Measurements from ENCODE around the gene TMEM91.

TMEM91 gene

DNA sequence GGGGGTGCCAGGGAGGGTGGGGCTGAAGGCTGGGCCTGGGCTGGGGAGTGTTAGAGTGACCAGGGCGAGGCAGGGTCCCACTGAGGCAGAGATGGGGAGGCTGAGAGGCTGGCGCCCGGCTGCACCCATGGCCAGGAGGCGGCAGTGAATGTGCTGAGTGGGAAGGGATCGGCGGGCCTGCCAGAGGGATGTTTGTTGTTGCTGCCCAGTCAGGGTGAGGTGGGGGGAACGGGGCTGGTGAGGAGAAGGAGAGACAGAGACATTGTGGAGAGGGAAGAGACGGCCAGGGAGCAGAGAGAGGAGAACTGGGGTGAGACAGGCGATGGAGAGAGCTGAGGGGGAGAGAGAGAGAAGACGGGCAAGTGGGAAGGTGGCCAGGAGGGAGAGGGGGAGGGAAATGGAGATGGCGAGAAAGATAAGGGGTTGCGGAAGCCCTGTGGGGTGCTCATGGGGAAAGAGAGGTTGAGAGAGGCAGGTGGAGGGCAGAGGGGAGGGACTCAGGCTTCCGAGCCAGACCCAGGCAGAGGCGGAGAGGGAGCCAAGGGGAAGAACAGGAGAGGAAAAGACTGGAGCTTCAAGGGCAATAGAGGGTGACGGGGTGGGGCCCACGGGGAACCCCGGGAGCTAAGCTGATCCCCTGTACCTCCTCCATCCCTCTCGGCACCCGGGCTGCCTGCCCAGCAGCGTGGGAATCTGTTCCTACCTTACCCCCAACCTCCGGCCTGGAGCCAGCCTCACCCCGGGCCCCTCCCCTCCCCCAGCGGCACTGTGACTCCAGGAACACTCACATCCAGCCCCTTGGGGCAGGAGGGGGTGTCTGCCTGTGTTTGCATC lies 51.5 kb downstream of the TMEM91 start:
- Histone ChIP-seq H3K9me3 (ENCODE audit: insufficient read depth, low read depth, low read length) (no peaks in the 10 kb centered on the region), H3K9ac (ENCODE audit: low read depth, low read length, poor library complexity, severe bottlenecking) (peak overlapping the region; percentile 77), H3K9me2 (replicated peaks; ENCODE audit: low read depth, low read length) (no peaks in the 10 kb centered on the region), H3F3A (ENCODE audit: low read depth) (no peaks in the 10 kb centered on the region), H3K4me1 (ENCODE audit: insufficient read depth, low read length, poor library complexity, severe bottlenecking) (peaks cover 18% of the 10 kb centered on the region), H3K27me3 (ENCODE audit: insufficient read depth, low read length, poor library complexity, severe bottlenecking) (no peaks in the 10 kb centered on the region), H4K20me1 (ENCODE audit: insufficient read depth, low read length, poor library complexity, severe bottlenecking) (no peaks in the 10 kb centered on the region), H3K36me3 (ENCODE audit: insufficient read depth, low read length) (peaks cover 19% of the 10 kb centered on the region; the same call in 1 of the 2 replicates), H3K79me2 (ENCODE audit: insufficient read depth, low read length) (no peaks in the 10 kb centered on the region), H3K4me2 (ENCODE audit: low read depth, low read length, poor library complexity, severe bottlenecking) (peak overlapping the region; percentile 79), H2AFZ (ENCODE audit: low read length) (peak overlapping the region; percentile 86), H3K4me3 (ENCODE audit: low read length, poor library complexity, severe bottlenecking) (peak overlapping the region; percentile 70)
- TF ChIP-seq EZH2phosphoT487 (IDR thresholded peaks at IDR 0.05; ENCODE audit: borderline replicate concordance) (no peak), CTCF (conservative IDR thresholded peaks at IDR 0.05; ENCODE audit: low read length) (no peak)

GRCh38 chr19:41428481-41428859 lies 52.1 kb downstream of the TMEM91 start:
- Histone ChIP-seq H4K20me1 (ENCODE audit: insufficient read depth, low read length, poor library complexity, severe bottlenecking) (no peaks in the 10 kb centered on the region), H3K9me3 (ENCODE audit: insufficient read depth, low read depth, low read length) (no peaks in the 10 kb centered on the region), H3K4me3 (ENCODE audit: low read length, poor library complexity, severe bottlenecking) (peak overlapping the region; percentile 70), H3K9ac (ENCODE audit: low read depth, low read length, poor library complexity, severe bottlenecking) (peak overlapping the region; percentile 77), H3K4me2 (ENCODE audit: low read depth, low read length, poor library complexity, severe bottlenecking) (peak overlapping the region; percentile 79), H3K36me3 (ENCODE audit: insufficient read depth, low read length) (peaks cover 18% of the 10 kb centered on the region; the same call in 1 of the 2 replicates), H3K9me2 (replicated peaks; ENCODE audit: low read depth, low read length) (no peaks in the 10 kb centered on the region), H3K79me2 (ENCODE audit: insufficient read depth, low read length) (no peaks in the 10 kb centered on the region), H3K4me1 (ENCODE audit: insufficient read depth, low read length, poor library complexity, severe bottlenecking) (peaks cover 18% of the 10 kb centered on the region), H3K27me3 (ENCODE audit: insufficient read depth, low read length, poor library complexity, severe bottlenecking) (no peaks in the 10 kb centered on the region), H2AFZ (ENCODE audit: low read length) (no peak overlapping the region), H3F3A (ENCODE audit: low read depth) (no peaks in the 10 kb centered on the region)
- TF ChIP-seq CTCF (conservative IDR thresholded peaks at IDR 0.05; ENCODE audit: low read length) (no peak), EZH2phosphoT487 (IDR thresholded peaks at IDR 0.05; ENCODE audit: borderline replicate concordance) (no peak)

DNA sequence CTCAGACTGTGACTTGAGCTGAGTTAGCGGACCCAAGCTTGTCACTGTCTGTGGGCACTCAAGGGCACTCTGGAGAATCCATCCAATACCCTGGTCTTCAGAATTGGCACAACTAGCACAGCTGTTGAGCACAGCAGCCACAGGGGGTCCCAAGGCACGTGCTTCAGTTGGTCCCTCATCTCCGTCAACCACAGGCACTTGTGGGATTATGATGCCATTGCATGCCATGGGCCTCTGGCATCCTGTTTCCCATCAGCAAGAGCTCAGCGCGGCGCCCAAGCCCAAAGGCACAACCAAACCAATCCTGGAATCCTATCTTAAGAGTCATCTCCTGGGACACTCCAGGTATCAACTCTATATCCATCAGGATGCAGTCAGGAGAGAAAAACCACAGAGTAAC lies 54.6 kb downstream of the TMEM91 start:
- Histone ChIP-seq H3K27me3 (ENCODE audit: insufficient read depth, low read length, poor library complexity, severe bottlenecking) (no peaks in the 10 kb centered on the region), H3K9me3 (ENCODE audit: insufficient read depth, low read depth, low read length) (no peaks in the 10 kb centered on the region), H3K36me3 (ENCODE audit: insufficient read depth, low read length) (peaks cover 12% of the 10 kb centered on the region; the same call in 1 of the 2 replicates), H2AFZ (ENCODE audit: low read length) (no peak overlapping the region), H3K79me2 (ENCODE audit: insufficient read depth, low read length) (no peaks in the 10 kb centered on the region), H4K20me1 (ENCODE audit: insufficient read depth, low read length, poor library complexity, severe bottlenecking) (no peaks in the 10 kb centered on the region), H3K4me2 (ENCODE audit: low read depth, low read length, poor library complexity, severe bottlenecking) (no peak overlapping the region), H3F3A (ENCODE audit: low read depth) (no peaks in the 10 kb centered on the region), H3K4me1 (ENCODE audit: insufficient read depth, low read length, poor library complexity, severe bottlenecking) (peaks cover 18% of the 10 kb centered on the region), H3K9ac (ENCODE audit: low read depth, low read length, poor library complexity, severe bottlenecking) (no peak overlapping the region), H3K9me2 (replicated peaks; ENCODE audit: low read depth, low read length) (no peaks in the 10 kb centered on the region), H3K4me3 (ENCODE audit: low read length, poor library complexity, severe bottlenecking) (no peak overlapping the region)
- TF ChIP-seq CTCF (conservative IDR thresholded peaks at IDR 0.05; ENCODE audit: low read length), result no peak
- TF ChIP-seq EZH2phosphoT487 (IDR thresholded peaks at IDR 0.05; ENCODE audit: borderline replicate concordance), result no peak

Data from Loucy (cell line).